Measurements from ENCODE around the gene SIPA1L3.
"Not testable (repeated sequence)": the region's sequence is repeated elsewhere in the genome, so short reads cannot be mapped to it uniquely, and the experiment has no call there.

The SIPA1L3 gene, protein sequence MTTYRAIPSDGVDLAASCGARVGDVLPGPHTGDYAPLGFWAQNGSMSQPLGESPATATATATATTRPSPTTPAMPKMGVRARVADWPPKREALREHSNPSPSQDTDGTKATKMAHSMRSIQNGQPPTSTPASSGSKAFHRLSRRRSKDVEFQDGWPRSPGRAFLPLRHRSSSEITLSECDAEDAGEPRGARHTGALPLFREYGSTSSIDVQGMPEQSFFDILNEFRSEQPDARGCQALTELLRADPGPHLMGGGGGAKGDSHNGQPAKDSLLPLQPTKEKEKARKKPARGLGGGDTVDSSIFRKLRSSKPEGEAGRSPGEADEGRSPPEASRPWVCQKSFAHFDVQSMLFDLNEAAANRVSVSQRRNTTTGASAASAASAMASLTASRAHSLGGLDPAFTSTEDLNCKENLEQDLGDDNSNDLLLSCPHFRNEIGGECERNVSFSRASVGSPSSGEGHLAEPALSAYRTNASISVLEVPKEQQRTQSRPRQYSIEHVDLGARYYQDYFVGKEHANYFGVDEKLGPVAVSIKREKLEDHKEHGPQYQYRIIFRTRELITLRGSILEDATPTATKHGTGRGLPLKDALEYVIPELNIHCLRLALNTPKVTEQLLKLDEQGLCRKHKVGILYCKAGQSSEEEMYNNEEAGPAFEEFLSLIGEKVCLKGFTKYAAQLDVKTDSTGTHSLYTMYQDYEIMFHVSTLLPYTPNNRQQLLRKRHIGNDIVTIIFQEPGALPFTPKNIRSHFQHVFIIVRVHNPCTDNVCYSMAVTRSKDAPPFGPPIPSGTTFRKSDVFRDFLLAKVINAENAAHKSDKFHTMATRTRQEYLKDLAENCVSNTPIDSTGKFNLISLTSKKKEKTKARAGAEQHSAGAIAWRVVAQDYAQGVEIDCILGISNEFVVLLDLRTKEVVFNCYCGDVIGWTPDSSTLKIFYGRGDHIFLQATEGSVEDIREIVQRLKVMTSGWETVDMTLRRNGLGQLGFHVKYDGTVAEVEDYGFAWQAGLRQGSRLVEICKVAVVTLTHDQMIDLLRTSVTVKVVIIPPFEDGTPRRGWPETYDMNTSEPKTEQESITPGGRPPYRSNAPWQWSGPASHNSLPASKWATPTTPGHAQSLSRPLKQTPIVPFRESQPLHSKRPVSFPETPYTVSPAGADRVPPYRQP (N-terminal part only)

DNA sequence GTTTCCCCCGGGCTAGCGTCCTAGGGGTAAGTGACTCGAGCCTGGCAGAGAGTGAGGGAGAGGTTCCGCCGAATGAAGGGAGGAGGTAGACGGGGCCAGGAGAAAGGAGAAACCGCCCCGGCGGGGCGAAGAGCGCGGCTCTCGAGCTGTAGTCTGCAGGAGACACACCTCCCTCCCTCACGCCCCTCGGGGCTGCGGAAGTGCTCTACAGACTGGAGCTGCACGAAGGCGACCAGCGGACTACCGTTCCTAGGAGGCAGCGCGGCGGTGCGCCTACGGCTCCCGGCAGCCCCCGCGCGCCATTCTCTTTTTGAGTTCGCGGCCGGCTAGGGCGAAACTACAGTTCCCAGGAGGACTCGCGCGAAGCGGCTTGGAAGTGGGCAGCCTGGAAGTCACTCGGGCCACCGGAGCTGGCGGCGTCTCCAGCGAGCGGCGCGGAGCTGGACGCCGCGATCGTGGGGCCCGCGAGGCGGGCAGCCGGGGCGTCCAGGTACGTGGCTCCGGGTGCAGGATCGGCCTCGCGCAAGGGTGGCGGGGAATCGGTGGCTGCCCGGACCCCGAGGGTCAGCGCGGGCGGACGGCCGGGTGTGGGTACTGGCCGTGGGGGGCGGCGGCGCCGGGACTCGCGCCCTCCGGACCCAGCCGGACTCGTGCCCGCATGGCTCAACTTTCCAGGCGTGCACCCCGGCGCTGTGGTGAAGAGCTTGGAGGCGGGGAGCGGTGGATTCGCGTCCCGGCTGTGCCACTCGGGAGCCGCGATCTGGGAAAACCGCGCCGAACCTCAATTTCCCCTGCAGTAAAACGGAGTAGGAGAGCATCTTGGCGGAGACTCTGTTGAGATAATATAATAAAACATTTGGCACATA is at the start of gene SIPA1L3:
TSS of gene SIPA1L3 (plus strand) at position 340 of the 866 bp plus-strand sequence. CDS start 174,358 bp downstream, outside the sequence.
- in situ Hi-C loops (cut with MboI; ENCODE audit: low sequenced_read_pairs, unreplicated experiment): loop anchor here (10.0 kb wide), 1 partner anchor 328 kb away; no protein-coding TSS in a partner anchor
- TF ChIP-seq, protein P1, sequence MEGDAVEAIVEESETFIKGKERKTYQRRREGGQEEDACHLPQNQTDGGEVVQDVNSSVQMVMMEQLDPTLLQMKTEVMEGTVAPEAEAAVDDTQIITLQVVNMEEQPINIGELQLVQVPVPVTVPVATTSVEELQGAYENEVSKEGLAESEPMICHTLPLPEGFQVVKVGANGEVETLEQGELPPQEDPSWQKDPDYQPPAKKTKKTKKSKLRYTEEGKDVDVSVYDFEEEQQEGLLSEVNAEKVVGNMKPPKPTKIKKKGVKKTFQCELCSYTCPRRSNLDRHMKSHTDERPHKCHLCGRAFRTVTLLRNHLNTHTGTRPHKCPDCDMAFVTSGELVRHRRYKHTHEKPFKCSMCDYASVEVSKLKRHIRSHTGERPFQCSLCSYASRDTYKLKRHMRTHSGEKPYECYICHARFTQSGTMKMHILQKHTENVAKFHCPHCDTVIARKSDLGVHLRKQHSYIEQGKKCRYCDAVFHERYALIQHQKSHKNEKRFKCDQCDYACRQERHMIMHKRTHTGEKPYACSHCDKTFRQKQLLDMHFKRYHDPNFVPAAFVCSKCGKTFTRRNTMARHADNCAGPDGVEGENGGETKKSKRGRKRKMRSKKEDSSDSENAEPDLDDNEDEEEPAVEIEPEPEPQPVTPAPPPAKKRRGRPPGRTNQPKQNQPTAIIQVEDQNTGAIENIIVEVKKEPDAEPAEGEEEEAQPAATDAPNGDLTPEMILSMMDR (IDR thresholded peaks at IDR 0.05; ENCODE audit: borderline replicate concordance, control extremely low read depth, extremely low read depth, insufficient read depth, missing control alignments): no peak
- DNase-seq (ENCODE audit: low spot score): peak; percentile 94

- no peak for DNase-seq (ENCODE audit: low spot score)
- in situ Hi-C loops (cut with MboI; ENCODE audit: low sequenced_read_pairs, unreplicated experiment): no loop called here
- TF ChIP-seq, protein P1 (IDR thresholded peaks at IDR 0.05; ENCODE audit: borderline replicate concordance, control extremely low read depth, extremely low read depth, insufficient read depth, missing control alignments): no peak
Measured at GRCh38 chr19:37864501-37864900, 42.5 kb upstream of the SIPA1L3 start.

GRCh38 chr19:37865930-37866329 is 41.1 kb upstream of the SIPA1L3 start:
- in situ Hi-C loops (cut with MboI; ENCODE audit: low sequenced_read_pairs, unreplicated experiment); DNase-seq (ENCODE audit: low spot score): not testable (repeated sequence)

- TF ChIP-seq, protein P1 (IDR thresholded peaks at IDR 0.05; ENCODE audit: borderline replicate concordance, control extremely low read depth, extremely low read depth, insufficient read depth, missing control alignments): no peak
- in situ Hi-C loops (cut with MboI; ENCODE audit: low sequenced_read_pairs, unreplicated experiment): no loop called here
- DNase-seq (ENCODE audit: low spot score): no peak
Measured at GRCh38 chr19:37867831-37868230, 39.2 kb upstream of the SIPA1L3 start.

DNA sequence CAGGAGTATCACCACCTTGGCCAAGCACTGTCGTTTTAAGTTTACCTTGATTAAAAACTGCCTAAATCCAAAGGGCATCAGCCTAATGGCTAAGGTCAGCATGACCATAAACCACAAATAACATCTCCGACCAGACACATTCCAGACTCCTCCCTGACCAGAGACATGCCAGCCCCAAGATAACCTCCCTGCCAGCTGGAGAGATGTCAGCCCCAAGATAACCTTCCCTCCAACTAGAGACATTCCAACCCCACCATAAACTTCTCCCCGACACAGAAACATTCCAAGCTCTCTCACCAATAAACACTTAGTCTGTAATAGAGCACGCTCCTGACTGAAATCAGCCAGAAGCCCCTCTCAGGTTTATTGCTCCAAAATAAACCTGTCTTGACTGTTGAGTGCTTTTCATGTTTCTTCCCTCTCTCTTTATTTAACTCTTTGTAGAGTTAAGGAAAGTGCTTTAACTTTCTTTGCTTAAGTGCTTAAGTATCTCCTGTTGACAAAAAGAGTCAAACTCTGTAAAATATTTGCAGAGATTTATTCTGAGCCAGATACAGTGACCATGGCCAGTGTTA is 37.2 kb upstream of the SIPA1L3 start:
- no peak for DNase-seq (ENCODE audit: low spot score)
- in situ Hi-C loops (cut with MboI; ENCODE audit: low sequenced_read_pairs, unreplicated experiment): no loop called here
- TF ChIP-seq, protein P1 (IDR thresholded peaks at IDR 0.05; ENCODE audit: borderline replicate concordance, control extremely low read depth, extremely low read depth, insufficient read depth, missing control alignments): no peak

GRCh38 chr19:37872383-37872782 is 34.6 kb upstream of the SIPA1L3 start:
- in situ Hi-C loops (cut with MboI; ENCODE audit: low sequenced_read_pairs, unreplicated experiment): no loop called here
- DNase-seq (ENCODE audit: low spot score): no peak
- TF ChIP-seq, protein P1 (IDR thresholded peaks at IDR 0.05; ENCODE audit: borderline replicate concordance, control extremely low read depth, extremely low read depth, insufficient read depth, missing control alignments): no peak
